ENCODE data around the gene ADRA2B.

Gene ADRA2B

GRCh38 chr2:96105152-96105915 is 11.0 kb downstream of the ADRA2B start:
- DNase-seq (no peak), ATAC-seq (no peak)

GRCh38 chr2:96104487-96104861 is 11.9 kb downstream of the ADRA2B start:
- ATAC-seq (no peak), DNase-seq (peak; percentile 1)

GRCh38 chr2:96103761-96104486 is 12.4 kb downstream of the ADRA2B start:
- no peak for DNase-seq

GRCh38 chr2:96103187-96103601 is 13.2 kb downstream of the ADRA2B start:
- ATAC-seq, result no peak
- DNase-seq, result peak; percentile 1

More at GRCh38 chr2:96103761-96104486, 12.4 kb downstream of the ADRA2B start:
- no peak for ATAC-seq

- DNase-seq (no peak), ATAC-seq (no peak)
Measured at GRCh38 chr2:96102596-96103186, 13.7 kb downstream of the ADRA2B start.

GRCh38 chr2:96100893-96101304 is 15.5 kb downstream of the ADRA2B start:
- peak; percentile 1 for DNase-seq
- ATAC-seq, result no peak

GRCh38 chr2:96099861-96100798 is 16.2 kb downstream of the ADRA2B start:
- ATAC-seq, result no peak
- peak; percentile 1 for DNase-seq

GRCh38 chr2:96098900-96099590 is 17.3 kb downstream of the ADRA2B start:
- DNase-seq (no peak), ATAC-seq (no peak)

GRCh38 chr2:96097951-96098823 is 18.2 kb downstream of the ADRA2B start:
- DNase-seq (no peak), ATAC-seq (no peak)

- no peak for ATAC-seq
Measured at GRCh38 chr2:96097441-96097840, 18.9 kb downstream of the ADRA2B start.

GRCh38 chr2:96095116-96095636 is 21.2 kb downstream of the ADRA2B start:
- ATAC-seq, result no peak
- DNase-seq, result no peak

More at GRCh38 chr2:96097441-96097840, 18.9 kb downstream of the ADRA2B start:
- no peak for DNase-seq

GRCh38 chr2:96093528-96093927 is 22.8 kb downstream of the ADRA2B start:
- ATAC-seq (no peak), DNase-seq (no peak)

GRCh38 chr2:96092951-96093350 is 23.4 kb downstream of the ADRA2B start:
- DNase-seq (no peak), ATAC-seq (no peak)

- ATAC-seq (no peak), DNase-seq (no peak)
Measured at GRCh38 chr2:96092573-96092877, 23.8 kb downstream of the ADRA2B start.

- DNase-seq (no peak), ATAC-seq (no peak)
Measured at GRCh38 chr2:96091711-96092572, 24.4 kb downstream of the ADRA2B start.

GRCh38 chr2:96091141-96091710 is 25.1 kb downstream of the ADRA2B start:
- ATAC-seq (no peak), DNase-seq (no peak)

GRCh38 chr2:96090196-96090926 is 26.0 kb downstream of the ADRA2B start:
- ATAC-seq (no peak), DNase-seq (no peak)

Data from stimulated activated naive CD8-positive, alpha-beta T cell treated with anti-CD3 and anti-CD28 coated beads, Interleukin-15, Interleukin-2, amounts not matched to agents 100 U/mL and 50 U/mL, for 24 hours (primary cell).